HEK293 (cell line): Measurements from ENCODE around the gene DOK3.

Source experiments
- HOXC10 ChIP-seq: sonication (generic); formaldehyde crosslinking; IDR thresholded peaks from 2 replicates; pipeline ENCODE4 v1.8.1; 2023; ENCODE audit warnings: mild to moderate bottlenecking, missing genetic modification reagents
- IKZF3 ChIP-seq: fragments of 450-650 bp; IDR thresholded peaks from 2 replicates; pipeline ENCODE4 v1.5.0; 2018; ENCODE audit warnings: missing biosample characterization, mild to moderate bottlenecking, missing genetic modification characterization, moderate library complexity
- KLF10 ChIP-seq: fragments of 450-650 bp; IDR thresholded peaks from 2 replicates; pipeline ENCODE4 v1.5.1; 2018; ENCODE audit warnings: missing biosample characterization, mild to moderate bottlenecking, missing genetic modification characterization
- MZF1 ChIP-seq: fragments of 450-650 bp; formaldehyde crosslinking; IDR thresholded peaks from 2 replicates; pipeline ENCODE4 v1.5.1; 2017; ENCODE audit warnings: missing biosample characterization, missing genetic modification characterization, borderline replicate concordance
- PRDM2 ChIP-seq: fragments of 450-650 bp; formaldehyde crosslinking; IDR thresholded peaks from 2 replicates; pipeline ENCODE4 v1.5.1; 2016; ENCODE audit warnings: missing biosample characterization, missing genetic modification characterization, borderline replicate concordance
- RBAK ChIP-seq: fragments of 450-650 bp; formaldehyde crosslinking; IDR thresholded peaks from 2 replicates; pipeline ENCODE4 v1.5.1; 2016; ENCODE audit warnings: missing biosample characterization, missing genetic modification characterization
- REPIN1 ChIP-seq: fragments of 450-650 bp; formaldehyde crosslinking; IDR thresholded peaks from 2 replicates; pipeline ENCODE4 v1.5.1; 2017; ENCODE audit warnings: missing biosample characterization, missing genetic modification characterization, low read depth
- SCRT2 ChIP-seq: fragments of 450-650 bp; formaldehyde crosslinking; IDR thresholded peaks from 2 replicates; pipeline ENCODE4 v1.5.1; 2016; ENCODE audit warnings: missing biosample characterization, missing genetic modification characterization
- SP7 ChIP-seq: fragments of 450-650 bp; formaldehyde crosslinking; IDR thresholded peaks from 2 replicates; pipeline ENCODE4 v1.5.1; 2016; ENCODE audit warnings: missing biosample characterization, missing genetic modification characterization
- WT1 ChIP-seq: fragments of 450-650 bp; formaldehyde crosslinking; IDR thresholded peaks from 2 replicates; pipeline ENCODE4 v1.5.1; 2016; ENCODE audit warnings: missing biosample characterization, missing genetic modification characterization
- YY2 ChIP-seq: fragments of 450-650 bp; formaldehyde crosslinking; IDR thresholded peaks from 2 replicates; pipeline ENCODE4 v1.5.1; 2016; ENCODE audit warnings: missing biosample characterization, missing genetic modification characterization
- ZBTB21 ChIP-seq: fragments of 450-650 bp; formaldehyde crosslinking; IDR thresholded peaks from 2 replicates; pipeline ENCODE4 v1.5.1; 2017; ENCODE audit warnings: missing biosample characterization, missing genetic modification characterization
- ZFP3 ChIP-seq: fragments of 450-650 bp; formaldehyde crosslinking; IDR thresholded peaks from 2 replicates; pipeline ENCODE4 v1.5.1; 2016; ENCODE audit warnings: low read depth, missing biosample characterization, missing genetic modification characterization
- ZIC2 ChIP-seq: fragments of 450-650 bp; formaldehyde crosslinking; IDR thresholded peaks from 2 replicates; pipeline ENCODE4 v1.5.1; 2016; ENCODE audit warnings: missing biosample characterization, missing genetic modification characterization
- ZNF10 ChIP-seq: fragments of 450-650 bp; formaldehyde crosslinking; IDR thresholded peaks from 2 replicates; pipeline ENCODE4 v1.5.1; 2017; ENCODE audit warnings: missing biosample characterization, missing genetic modification characterization
- ZNF202 ChIP-seq: fragments of 450-650 bp; formaldehyde crosslinking; IDR thresholded peaks from 2 replicates; pipeline ENCODE4 v1.5.1; 2016; ENCODE audit warnings: missing biosample characterization, missing genetic modification characterization, borderline replicate concordance
- ZNF302 ChIP-seq: fragments of 450-650 bp; formaldehyde crosslinking; IDR thresholded peaks from 2 replicates; pipeline ENCODE4 v1.5.1; 2016; ENCODE audit warnings: missing biosample characterization, missing genetic modification characterization, low read depth
- ZNF48 ChIP-seq: fragments of 450-650 bp; formaldehyde crosslinking; IDR thresholded peaks from 2 replicates; pipeline ENCODE4 v1.5.1; 2016; ENCODE audit warnings: missing biosample characterization, missing genetic modification characterization
- ZNF544 ChIP-seq: fragments of 450-650 bp; formaldehyde crosslinking; IDR thresholded peaks from 2 replicates; pipeline ENCODE4 v1.5.0; 2017; ENCODE audit warnings: missing biosample characterization, missing genetic modification characterization
- ZNF555 ChIP-seq: fragments of 450-650 bp; formaldehyde crosslinking; conservative IDR thresholded peaks from 2 replicates; pipeline ENCODE4 v1.5.1; 2017; ENCODE audit warnings: missing biosample characterization, mild to moderate bottlenecking, missing genetic modification characterization, inconsistent platforms
- ZNF585B ChIP-seq: fragments of 450-650 bp; formaldehyde crosslinking; IDR thresholded peaks from 2 replicates; pipeline ENCODE4 v1.5.1; 2016; ENCODE audit warnings: missing biosample characterization, missing genetic modification characterization
- ZNF624 ChIP-seq: fragments of 450-650 bp; formaldehyde crosslinking; IDR thresholded peaks from 2 replicates; pipeline ENCODE4 v1.5.1; 2017; ENCODE audit warnings: missing biosample characterization, missing genetic modification characterization
- ZNF629 ChIP-seq: fragments of 450-650 bp; formaldehyde crosslinking; IDR thresholded peaks from 2 replicates; pipeline ENCODE4 v1.5.1; 2017; ENCODE audit warnings: missing biosample characterization, missing genetic modification characterization
- ZNF792 ChIP-seq: fragments of 450-650 bp; formaldehyde crosslinking; IDR thresholded peaks from 2 replicates; pipeline ENCODE4 v1.5.1; 2016; ENCODE audit warnings: missing biosample characterization, missing genetic modification characterization
- ZXDB ChIP-seq: fragments of 450-650 bp; formaldehyde crosslinking; IDR thresholded peaks from 2 replicates; pipeline ENCODE4 v1.5.1; 2016; ENCODE audit warnings: missing biosample characterization, missing genetic modification characterization
- TF ChIP-seq, protein P1 (sequence below): fragments of 450-650 bp; formaldehyde crosslinking; IDR thresholded peaks from 2 replicates; pipeline ENCODE4; 2016; ENCODE audit warnings: missing biosample characterization, missing genetic modification characterization
- TF ChIP-seq, protein P2 (sequence below): fragments of 450-650 bp; formaldehyde crosslinking; IDR thresholded peaks from 2 replicates; pipeline ENCODE4 v1.5.1; 2016; ENCODE audit warnings: missing biosample characterization, missing genetic modification characterization
- TF ChIP-seq, protein P3 (sequence below): fragments of 450-650 bp; IDR thresholded peaks from 2 replicates; pipeline ENCODE4 v1.5.1; 2018; ENCODE audit warnings: missing biosample characterization, mild to moderate bottlenecking, missing genetic modification characterization
- TF ChIP-seq, protein P4 (sequence below): fragments of 450-650 bp; formaldehyde crosslinking; IDR thresholded peaks from 2 replicates; pipeline ENCODE4 v1.5.1; 2016; ENCODE audit warnings: missing biosample characterization, missing genetic modification characterization

DOK3 gene

DNA sequence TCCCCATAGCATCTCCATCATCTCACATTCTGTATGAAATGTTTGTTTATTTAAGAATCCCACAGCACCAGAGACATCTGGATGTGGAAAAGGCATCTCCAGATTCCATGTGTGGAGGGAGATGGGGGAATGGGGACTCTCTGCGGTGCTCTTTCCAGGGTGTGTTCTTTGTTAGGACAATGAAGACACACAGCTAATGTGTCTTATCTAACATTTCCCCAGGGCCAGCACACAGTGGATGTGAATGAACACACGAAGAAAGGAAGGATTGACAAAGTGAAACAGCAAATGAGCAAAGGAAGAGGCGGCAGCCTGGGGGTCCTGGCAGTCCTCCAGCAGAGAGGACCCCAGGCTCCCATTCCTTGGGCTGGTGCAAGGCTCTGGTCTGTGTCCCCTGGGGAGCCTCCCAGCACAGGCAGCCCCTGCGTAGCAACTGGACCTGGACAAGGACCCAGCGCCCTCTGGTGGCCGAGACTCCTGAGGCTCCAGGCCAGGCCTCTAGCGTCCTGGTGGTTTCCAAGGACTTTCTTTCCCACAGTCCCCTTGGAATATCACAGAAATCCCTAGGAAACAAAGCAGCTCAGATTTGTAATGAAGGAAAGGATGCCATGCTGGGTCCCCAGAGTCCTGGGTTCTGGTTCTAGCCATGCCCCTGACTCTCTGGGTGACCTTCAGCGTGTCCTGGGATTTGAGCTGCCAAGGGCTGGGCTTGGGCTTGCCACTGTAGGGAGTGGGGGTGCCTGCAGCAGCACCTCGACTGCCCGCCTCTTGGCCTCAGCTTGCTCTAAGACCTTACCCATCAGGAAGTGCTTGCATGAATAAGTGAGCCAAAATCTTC is 8.7 kb downstream of the DOK3 start (continued):
- TF ChIP-seq, protein P1, sequence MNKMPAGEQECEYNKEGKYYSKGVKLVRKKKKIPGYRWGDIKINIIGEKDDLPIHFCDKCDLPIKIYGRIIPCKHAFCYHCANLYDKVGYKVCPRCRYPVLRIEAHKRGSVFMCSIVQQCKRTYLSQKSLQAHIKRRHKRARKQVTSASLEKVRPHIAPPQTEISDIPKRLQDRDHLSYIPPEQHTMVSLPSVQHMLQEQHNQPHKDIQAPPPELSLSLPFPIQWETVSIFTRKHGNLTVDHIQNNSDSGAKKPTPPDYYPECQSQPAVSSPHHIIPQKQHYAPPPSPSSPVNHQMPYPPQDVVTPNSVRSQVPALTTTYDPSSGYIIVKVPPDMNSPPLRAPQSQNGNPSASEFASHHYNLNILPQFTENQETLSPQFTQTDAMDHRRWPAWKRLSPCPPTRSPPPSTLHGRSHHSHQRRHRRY (tag by site-specific recombination) = no peak
- no peak for TF ChIP-seq YY2 (tag by site-specific recombination)
- TF ChIP-seq, protein P2, sequence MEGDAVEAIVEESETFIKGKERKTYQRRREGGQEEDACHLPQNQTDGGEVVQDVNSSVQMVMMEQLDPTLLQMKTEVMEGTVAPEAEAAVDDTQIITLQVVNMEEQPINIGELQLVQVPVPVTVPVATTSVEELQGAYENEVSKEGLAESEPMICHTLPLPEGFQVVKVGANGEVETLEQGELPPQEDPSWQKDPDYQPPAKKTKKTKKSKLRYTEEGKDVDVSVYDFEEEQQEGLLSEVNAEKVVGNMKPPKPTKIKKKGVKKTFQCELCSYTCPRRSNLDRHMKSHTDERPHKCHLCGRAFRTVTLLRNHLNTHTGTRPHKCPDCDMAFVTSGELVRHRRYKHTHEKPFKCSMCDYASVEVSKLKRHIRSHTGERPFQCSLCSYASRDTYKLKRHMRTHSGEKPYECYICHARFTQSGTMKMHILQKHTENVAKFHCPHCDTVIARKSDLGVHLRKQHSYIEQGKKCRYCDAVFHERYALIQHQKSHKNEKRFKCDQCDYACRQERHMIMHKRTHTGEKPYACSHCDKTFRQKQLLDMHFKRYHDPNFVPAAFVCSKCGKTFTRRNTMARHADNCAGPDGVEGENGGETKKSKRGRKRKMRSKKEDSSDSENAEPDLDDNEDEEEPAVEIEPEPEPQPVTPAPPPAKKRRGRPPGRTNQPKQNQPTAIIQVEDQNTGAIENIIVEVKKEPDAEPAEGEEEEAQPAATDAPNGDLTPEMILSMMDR (tag by site-specific recombination) = peak; percentile 81
- peak; percentile 78 for TF ChIP-seq ZIC2
- 0 out of 2 replicates have a peak, but pooled peaks have one; percentile 56 for TF ChIP-seq ZXDB
- no peak for TF ChIP-seq HOXC10 (CRISPR knock-in tag)
- TF ChIP-seq, protein P3, sequence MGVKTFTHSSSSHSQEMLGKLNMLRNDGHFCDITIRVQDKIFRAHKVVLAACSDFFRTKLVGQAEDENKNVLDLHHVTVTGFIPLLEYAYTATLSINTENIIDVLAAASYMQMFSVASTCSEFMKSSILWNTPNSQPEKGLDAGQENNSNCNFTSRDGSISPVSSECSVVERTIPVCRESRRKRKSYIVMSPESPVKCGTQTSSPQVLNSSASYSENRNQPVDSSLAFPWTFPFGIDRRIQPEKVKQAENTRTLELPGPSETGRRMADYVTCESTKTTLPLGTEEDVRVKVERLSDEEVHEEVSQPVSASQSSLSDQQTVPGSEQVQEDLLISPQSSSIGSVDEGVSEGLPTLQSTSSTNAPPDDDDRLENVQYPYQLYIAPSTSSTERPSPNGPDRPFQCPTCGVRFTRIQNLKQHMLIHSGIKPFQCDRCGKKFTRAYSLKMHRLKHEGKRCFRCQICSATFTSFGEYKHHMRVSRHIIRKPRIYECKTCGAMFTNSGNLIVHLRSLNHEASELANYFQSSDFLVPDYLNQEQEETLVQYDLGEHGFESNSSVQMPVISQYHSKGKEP (tag by site-specific recombination) = no peak
- no peak for TF ChIP-seq ZNF544 (tag by site-specific recombination)
- TF ChIP-seq ZNF585B = no peak
- TF ChIP-seq IKZF3 (tag by site-specific recombination) = peak; percentile 97
- TF ChIP-seq ZFP3 (tag by site-specific recombination) = no peak
- TF ChIP-seq, protein P4, sequence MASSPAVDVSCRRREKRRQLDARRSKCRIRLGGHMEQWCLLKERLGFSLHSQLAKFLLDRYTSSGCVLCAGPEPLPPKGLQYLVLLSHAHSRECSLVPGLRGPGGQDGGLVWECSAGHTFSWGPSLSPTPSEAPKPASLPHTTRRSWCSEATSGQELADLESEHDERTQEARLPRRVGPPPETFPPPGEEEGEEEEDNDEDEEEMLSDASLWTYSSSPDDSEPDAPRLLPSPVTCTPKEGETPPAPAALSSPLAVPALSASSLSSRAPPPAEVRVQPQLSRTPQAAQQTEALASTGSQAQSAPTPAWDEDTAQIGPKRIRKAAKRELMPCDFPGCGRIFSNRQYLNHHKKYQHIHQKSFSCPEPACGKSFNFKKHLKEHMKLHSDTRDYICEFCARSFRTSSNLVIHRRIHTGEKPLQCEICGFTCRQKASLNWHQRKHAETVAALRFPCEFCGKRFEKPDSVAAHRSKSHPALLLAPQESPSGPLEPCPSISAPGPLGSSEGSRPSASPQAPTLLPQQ (tag by site-specific recombination) = no peak
- TF ChIP-seq MZF1 (tag by site-specific recombination) = 0 out of 2 replicates have a peak, but pooled peaks have one; percentile 1
- TF ChIP-seq ZNF624 (tag by site-specific recombination) = no peak
- no peak for TF ChIP-seq ZNF302 (tag by site-specific recombination)
- no peak for TF ChIP-seq RBAK (tag by site-specific recombination)
- TF ChIP-seq ZNF792 (tag by site-specific recombination) = no peak
- TF ChIP-seq KLF10 = no peak
- no peak for TF ChIP-seq REPIN1 (tag by site-specific recombination)
- TF ChIP-seq WT1 (tag by site-specific recombination) = no peak
- TF ChIP-seq PRDM2 = no peak
- TF ChIP-seq ZNF202 (tag by site-specific recombination) = no peak
- no peak for TF ChIP-seq ZBTB21 (tag by site-specific recombination)
- TF ChIP-seq ZNF10 (tag by site-specific recombination) = no peak
- 0 out of 2 replicates have a peak, but pooled peaks have one; percentile 29 for TF ChIP-seq SP7
- TF ChIP-seq ZNF555 (tag by site-specific recombination) = no peak
- TF ChIP-seq ZNF629 (tag by site-specific recombination) = no peak; the same call in 1 of the 2 replicates
- no peak; the same call in 1 of the 2 replicates for TF ChIP-seq SCRT2 (tag by site-specific recombination)
- TF ChIP-seq ZNF48 (tag by site-specific recombination) = no peak
